CD4-positive, alpha-beta T cell treated with Interleukin-15 for 1 hour (primary cell): ENCODE data around the gene SHB.
"Not testable (repeated sequence)": the region's sequence is repeated elsewhere in the genome, so short reads cannot be mapped to it uniquely, and the experiment has no call there.

Experiments
- DNase-seq: peaks from one replicate; pipeline ENCODE4 v3.0.0-alpha.2; 2020

The SHB gene

DNA sequence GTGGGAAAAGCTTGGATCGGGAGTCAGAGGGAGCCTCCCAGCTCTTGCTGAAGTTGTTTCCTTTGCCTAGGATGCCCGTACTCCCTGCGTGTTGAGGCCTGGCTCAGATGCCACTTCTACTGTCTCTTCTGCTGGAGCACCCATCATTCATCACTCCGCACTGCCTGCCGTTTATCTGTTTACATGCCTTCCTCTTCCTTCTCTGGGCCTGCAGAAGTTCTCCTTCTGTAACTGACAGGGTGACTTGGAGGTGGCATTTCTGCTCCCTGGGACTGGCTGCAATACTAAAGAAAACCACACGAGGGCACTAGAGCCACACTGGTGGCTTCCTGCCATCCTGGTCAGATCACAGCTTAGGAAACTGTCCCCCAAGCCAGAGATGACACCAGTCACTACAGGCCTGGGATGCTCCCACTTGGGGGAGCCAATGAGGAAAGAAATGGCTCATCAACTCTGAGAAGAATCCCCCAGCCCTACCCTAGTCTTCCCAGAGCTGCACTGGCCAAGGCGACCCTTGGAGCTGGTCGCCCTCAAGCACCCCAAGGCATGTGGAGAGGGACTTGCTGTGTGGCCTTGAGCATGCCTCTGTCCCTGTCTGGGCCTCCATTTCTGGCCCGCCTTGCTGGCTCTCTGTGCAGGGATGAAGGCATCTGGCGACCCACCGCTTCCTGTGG, 155.4 kb downstream of the SHB start:
- peak; percentile 79 for DNase-seq

DNA sequence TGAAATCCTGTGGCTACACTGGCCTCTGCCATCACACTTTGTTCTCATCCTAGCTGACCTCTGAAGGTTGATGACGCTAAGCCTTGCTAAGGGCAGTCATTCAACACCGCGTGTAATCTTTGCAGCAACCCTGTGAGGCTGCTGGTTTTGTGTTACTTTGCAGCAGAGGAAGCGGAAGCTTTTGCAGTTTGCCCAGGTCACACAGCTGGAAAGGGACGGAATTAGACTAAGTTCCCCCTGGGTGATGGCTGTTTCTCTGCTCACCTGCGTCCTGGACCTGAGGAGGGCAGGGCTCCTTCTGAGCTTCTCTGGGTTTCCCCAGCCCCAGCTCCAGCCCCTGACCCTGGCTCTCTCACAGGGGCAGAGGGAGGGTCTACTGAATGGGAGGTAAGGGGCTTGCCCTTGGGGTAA, 157.8 kb downstream of the SHB start:
- DNase-seq, result no peak

DNA sequence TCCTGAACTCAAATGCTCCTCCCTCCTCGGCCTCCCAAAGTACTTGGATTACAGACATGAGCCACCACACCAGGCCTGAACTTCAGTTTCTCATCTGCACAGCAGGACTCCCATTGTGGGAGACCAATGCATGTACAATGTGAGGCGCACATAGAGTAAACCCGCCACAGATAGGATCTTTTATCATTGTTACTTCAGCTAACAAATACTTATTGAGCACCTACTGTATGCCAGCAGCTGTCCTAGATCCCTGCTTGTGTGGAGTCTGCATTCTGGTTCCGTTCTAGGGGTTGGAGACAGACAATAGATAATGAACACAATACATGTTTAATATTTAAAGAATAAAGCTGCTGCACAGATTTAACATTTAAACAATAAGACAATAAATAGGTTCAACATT, 158.8 kb downstream of the SHB start:
- no peak for DNase-seq

DNA sequence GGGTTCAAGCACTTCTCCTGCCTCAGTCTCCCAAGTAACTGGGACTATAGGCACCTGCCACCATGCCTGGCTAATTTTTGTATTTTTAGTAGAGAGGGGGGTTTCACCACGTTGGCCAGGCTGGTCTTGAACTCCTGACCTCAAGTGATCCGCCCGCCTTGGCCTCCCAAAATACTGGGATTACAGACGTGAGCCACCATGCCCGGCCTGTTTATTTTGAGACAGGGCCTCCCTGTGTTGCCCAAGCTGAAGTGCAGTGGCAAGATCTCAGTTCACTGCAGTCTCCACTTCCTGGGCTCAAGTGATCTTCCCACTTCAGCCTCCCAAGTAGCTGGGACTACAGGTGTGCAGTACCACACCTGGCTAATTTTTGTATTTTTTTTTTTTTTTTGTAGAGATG, 159.2 kb downstream of the SHB start:
- DNase-seq, result not testable (repeated sequence)

DNA sequence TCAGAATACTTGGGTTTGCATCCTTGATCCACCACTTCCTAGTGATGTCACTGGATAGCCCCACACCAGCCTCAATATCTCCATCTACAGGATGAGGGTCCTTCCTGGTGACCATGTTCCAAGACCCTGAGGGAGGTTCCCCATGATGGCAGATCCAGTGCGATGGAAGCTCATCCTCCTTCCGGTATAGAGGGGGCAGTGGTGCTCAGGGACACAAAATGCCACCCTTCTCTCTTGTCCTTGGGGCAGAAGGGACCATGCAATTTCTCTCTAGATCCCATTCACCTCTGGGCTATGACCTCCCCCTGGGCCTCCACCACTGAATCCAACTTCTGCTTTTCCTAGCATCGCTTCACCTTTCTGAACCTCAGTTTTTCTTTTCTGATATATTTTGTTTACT, 159.7 kb downstream of the SHB start:
- DNase-seq, result no peak

DNA sequence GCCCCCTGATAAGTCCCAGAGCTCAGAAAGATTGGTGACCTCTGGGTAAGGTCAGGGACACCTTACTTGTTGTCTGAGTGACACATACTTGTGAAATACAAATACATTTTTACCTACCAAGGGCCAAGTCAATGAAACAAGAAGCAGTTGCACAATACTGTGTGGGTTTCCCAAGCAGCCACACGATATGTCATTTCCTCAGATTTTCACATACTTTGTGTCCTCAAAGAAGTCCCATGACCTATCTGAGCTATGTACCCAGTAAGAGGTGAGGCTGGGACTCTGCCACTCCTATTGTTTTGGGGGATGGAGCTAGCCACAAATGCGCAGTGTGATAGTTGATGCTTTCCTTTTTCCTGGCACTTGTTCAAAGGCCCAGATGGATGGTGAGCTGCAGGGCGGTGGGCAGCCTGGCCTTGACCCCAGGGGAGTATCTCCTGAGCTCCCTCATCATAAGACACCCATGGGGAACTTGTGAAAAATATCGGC, 160.3 kb downstream of the SHB start:
- DNase-seq, result peak; percentile 63

DNA sequence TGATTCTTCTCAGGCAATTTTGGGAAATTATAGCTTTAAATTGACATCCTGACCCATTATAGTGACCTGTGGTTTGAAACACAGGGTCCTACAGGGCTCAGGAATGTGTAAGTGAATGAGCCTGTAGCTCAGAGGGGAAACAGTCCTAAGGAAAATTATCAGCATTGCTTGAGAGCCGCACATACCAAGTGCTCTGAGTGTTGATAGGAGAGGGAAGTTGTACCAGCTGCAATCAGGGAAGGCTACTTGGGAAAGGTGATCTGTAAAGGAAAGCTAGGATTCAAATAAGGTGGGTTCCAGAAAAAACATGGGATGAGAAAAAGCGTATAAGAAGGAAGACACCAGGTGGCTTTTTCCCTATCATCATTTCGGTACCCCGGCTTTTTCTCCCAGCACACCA, 160.7 kb downstream of the SHB start:
- no peak for DNase-seq

DNA sequence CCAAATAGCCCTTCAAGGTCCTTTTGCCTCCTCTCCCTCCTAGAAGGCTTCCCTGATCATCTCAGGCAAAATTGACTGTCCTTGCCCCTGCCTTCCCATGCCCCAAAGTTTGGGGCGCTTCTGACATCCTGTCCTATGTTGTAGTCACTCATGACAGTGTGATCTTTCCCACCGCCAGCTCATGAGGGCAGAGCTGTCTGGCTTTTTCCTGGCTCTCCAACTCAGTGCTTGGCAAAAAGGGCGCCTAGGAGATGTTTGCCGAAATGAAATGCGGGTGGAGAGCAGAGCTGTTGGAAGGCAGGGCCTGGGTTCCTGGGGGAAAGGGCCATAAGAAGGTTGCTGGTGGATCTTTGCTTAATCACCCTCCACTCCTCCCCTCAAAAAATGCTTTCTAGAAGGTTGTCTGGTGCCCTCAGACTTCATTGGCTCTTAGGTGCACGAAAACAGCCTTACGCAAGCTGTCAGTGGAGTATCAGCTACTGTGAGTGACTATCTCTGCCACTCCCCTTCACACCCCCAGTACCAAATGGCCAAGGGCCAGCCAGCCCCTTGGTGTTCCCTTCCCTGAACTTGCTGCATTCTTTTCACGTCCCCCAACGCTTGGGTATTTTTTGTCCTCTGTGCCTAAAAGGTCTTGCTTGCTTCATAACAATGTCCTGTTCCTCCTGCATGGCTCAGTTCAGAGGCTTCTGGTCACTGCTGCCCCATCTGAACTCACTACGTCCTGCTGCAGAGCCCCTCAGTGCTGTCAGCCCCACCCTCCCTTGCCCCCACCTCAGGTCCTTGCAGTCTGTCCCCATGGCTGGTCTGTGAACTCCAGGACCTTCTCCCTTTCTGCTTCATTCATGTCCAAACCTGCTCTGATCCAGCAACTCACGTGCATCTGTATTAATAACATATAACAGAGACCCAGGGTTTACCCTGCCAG, 162.5 kb downstream of the SHB start:
- DNase-seq, result no peak

DNA sequence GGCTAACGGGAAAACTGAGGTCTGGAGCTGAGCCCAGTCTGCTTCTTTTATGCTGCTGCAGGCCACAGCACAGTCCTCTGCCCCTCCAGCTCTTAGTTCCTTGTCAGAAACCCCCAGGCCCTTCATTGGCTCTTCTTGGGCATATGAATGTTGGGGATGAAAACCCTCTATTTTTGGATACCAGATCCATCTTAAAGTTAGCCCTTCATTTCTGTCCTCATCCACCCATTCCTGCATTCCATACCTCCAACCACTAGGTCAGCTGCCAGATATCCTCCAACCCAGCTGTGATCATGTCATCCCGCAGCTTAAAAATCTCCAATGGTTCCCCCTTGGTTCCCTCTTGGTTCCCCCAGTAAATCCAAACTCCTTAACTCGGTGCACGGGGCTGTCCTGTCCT, 163.3 kb downstream of the SHB start:
- DNase-seq, result no peak

DNA sequence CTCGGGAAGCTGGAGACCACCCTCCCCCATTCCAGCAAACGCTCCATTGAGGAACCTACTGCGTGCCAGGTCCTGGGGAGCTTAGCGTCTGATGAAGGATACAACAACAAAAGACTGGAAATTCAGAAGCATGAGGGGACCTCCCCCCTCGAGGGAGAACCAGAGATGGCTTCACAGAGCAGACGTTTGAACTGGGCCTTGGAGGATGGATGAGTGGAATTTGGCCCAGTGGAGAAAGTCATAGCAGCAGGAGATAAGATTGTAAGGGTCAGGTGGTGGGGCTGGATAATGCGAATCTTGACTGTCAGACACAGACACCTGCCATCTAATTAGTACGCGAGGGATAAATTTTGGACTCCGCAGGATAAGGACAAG, 163.9 kb downstream of the SHB start:
- DNase-seq, result no peak

DNA sequence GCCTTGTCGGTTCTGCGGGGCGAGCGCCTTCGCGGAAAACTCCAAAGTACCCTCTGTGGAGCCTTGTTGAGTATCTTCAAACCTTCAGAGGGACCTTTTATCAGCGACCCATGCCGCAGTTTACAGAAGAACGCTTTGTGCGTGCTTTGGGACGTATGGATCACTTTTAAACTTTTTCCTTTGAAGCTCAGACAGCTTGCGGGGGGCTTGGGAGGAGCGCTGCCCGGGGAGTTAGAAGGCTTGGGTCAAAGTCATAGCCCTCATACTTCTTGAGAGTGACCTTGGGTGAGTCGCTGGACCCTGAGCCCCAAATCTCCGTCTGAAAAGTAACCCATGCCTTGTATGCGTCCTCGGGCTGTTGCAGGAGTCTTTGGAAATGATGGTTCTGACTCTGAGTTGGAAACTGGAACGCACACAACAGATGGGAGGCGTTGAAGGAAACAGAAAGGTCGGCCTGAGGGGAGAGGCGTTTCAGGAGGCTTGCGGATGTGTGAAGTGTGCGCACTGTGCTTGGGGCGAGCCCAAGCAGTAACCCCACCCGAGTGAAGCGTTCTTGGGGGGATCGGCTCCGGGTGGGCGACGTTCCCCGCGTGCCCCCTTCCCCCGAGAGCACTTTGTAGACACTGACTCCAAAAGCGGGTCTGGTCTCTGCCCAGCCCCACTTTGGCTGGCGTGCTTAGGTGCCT, 164.4 kb downstream of the SHB start:
- DNase-seq, result no peak

DNA sequence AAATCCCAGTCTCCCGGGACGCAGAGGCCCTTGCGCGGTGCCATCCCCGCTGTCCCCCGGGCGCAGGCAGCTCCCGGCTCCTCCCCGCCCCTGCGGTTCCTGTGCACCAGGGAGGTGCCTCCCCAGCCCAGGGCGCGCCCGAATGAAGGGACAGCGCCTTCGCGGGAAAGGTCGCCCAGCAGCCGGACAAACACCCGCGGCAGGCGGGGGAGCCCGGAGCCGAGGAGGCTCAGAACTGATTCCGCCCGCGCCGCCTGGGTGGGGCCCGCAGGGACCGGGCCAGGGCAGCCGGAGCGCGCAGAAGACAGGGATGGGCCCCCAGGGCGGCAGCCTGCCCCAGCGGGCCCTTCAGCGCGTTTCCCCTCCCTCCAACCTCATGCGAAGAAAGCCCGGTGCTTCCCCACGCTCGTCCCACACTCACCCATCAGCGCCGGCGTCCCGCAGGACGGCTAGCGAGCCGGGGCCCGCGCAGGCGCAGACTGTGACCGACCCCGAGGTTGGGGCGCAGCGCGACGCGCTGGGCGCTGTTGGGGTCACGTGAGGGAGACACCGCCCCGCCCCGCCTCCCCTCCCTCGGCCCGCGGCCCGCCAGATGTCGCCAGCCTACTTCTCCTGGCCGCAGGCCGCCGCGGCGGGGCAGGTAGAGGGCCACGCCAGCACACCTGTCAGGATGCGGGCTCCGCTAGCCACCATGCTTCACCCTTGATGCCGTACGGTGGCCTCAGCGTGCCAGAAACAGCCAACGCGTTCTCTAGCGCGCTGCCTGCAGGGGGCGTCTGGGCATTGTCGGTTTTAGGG, 165.2 kb downstream of the SHB start, which contains the start of gene SLC25A51:
Gene SLC25A51 (minus strand): TSS at position 481 of the 798 bp plus-strand sequence. CDS start 15,577 bp downstream, outside the sequence.
- DNase-seq, result peak; percentile 93

DNA sequence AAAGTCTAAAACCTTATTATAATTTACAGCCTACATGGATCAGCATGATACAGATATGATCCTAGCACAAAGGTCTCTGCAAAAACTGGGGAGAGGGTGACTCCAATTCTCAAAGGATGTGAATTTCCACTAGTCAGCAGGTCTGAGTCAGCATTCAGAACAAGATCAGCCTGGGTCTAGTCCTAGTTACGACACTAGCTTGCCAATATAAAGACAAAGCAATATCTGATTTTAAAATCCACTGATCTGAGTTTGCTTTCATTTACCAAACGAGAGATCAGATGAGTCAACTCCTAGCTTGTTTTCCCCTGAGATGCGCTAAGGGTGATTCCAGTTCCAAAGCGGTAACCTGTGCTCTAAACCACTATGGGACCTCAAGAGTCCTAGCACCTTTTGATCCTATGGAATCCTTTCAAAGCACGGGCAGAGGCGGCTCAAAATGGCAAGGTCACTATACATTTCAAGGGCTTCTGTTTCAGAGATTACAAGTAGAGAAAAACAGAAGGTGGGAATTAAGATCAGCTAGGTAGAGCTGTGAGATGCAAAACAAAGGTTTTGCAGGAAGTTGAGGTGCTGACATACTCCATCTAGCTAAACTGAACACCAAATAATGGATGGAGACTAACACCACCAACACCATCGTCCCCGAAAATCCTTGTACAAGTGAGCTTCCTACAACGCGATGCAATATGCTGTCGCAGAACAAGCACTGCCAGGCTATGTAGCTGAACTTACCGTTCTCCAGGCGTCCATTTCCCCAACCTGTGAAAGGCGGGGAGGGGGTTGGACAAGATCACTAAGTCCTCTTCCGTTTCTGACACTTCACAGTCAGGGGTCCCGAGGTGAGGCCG, 166.0 kb downstream of the SHB start:
- no peak for DNase-seq

DNA sequence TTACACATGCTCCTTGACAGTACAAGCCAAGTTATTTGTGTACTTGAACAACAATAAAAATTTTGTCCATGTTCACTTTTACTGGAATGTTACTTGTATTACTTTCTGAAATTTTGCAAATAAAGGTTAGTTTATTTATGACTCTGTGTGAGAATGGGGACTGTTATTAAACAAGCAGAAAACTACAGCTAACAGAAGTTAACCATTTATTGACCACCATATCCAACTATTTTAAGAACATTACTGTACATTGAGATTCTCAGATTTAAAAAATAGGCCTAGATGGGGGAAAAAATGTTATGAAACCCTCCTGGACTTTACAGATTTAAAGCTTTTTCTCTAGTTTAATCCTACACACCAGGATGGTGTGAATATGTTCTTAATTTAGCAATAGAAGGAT, 166.9 kb downstream of the SHB start:
- no peak for DNase-seq

DNA sequence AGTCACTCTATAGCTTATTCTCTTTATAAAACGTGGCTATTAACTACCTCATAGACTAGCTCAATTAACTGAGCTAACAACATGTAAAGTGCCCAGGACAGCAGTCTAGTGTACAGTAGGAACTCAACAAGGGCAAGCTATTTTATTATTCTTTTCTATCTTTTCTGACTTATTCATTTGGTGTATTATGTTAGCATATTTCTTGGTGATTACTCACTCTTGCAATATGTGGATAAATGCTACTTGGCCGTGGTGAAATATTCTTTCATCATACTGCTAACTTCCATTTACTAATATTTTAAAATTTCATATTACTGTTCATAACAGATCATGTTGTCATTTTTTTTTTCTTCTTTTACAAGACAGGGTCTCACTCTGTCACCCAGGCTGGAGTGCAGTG, 170.0 kb downstream of the SHB start:
- no peak for DNase-seq

DNA sequence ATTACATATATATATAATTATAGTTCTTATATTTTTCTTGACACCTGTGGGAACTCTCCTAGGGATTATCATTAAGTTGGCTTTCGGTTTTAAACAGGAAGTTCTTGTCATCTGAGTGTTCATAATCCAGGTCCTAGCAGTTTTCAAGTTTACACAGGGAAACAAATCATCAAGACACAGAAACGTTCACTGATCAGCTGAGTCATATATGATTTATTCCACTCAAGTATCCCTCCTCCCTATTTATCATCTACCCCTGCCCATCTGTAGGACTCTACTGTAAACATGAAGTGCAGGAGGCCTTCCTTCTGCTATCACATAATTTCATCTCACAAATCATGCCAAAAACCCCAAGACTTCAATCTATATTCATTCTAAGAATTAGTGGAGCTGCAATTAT, 171.4 kb downstream of the SHB start:
- DNase-seq, result no peak

DNA sequence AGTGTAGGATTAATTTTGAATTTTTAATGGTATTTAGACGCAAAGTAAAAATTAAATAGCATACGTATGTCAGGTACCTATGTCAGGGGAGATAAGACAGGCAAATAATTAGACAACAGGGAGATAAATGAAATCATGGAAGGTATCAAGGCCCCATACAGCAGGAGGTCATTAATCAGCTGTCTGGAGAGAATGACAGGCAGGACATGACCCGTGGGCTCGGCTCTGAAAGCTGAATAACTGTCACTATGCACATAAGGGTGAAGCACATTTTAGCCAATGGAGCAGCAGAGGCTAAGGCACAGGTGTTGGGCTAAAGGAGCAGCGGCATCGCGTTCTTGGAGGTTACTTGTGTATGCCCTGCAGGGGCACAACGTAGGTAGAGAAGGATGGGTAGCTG, 177.0 kb downstream of the SHB start:
- DNase-seq, result no peak

DNA sequence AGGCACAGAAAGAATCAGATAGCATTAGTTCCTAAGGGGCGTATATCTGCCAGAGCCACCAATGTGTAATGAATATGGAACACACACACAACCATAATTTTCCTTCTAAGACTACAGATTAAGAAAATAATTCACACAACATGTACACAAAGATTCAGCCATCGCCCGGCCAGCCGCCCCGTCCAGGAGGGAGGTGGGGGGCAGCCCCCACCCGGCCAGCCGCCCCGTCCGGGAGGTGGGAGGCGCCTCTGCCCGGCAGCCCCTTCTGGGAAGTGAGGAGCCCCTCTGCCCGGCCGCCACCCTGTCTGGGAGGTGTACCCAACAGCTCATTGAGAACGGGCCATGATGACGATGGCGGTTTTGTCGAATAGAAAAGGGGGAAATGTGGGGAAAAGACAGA, 178.0 kb downstream of the SHB start:
- DNase-seq, result not testable (repeated sequence)

DNA sequence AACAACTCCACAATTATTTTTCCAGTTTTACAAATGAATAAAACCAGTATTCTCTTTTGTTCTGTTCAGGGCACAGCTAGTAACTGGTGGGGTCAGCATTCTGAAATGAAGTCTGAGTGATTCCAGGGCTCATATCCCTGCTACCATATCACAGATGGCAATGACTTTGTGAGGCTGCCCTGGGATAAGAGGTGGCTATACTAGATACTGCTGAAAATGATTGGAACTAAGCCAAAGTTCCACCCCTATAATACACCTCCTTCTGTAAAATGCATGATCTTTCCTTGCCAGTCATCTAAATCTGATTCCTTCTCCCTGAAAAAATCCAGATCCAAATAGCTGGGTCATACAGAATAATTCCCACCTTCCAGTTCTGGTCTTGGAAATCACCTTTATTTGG, 179.5 kb downstream of the SHB start:
- DNase-seq, result no peak

DNA sequence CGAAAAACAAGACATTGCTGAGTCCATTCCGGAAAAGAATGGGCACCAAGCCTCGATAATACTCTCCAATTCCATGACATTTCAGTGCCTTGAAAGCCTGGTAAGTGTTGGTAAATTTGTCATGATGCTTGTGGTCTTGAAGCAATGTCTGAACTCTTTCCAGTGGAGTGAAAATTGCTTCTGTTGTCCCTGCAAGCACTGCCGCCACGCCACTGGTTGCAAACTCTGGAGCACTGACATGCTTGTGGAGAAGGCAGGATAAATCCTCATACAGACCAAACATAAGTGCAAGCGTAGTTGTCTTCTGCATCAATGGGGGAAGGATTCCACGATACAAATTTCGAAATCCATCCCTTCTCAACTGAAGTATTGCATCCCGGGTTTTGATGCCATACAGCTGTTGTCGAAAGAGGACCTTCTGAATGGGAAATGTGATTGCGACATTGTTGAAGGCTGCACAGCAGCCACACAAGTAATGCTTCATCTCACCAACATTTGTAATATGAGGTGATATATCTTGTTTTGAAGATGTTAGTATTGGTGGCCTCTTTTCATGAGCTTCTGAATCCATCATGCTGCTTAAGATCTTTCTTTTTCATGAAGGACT, 180.9 kb downstream of the SHB start:
- DNase-seq, result not testable (repeated sequence)

DNA sequence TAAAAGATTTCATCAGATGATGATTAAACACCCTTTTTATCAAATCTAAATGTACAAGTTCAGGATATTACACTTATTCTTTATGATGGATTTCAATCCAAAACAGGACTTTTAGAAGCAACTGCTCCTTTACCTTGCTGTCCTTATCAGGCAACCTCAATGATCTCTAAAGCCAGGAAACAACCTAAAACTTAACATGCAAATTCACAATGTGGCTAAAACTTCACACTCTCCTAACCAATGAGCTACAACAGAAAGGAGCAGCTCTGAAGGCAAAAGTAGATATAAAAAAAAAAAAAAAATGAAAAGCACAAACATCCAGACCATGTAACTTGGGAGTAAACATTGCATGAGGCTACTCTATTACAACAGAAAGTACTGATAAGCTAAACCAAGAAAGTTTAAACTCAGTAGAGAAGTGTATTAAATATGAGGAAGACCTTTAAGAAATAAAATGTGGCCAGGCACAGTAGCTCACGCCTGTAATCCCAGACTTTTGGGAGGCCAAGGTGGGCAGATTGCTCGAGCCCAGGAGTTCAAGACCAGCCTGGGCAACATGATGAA, 188.0 kb downstream of the SHB start:
- DNase-seq, result no peak
